HG02981 (cell line): ENCODE measurements around the gene ANKFY1.
"Not testable (repeated sequence)": the region's sequence is repeated elsewhere in the genome, so short reads cannot be mapped to it uniquely, and the experiment has no call there.

Experiments used
- ATAC-seq: cut with Tn5 transposase; IDR thresholded peaks from one replicate; pipeline ENCODE4 v1.9.1; 2021; ENCODE audit warnings: mild to moderate bottlenecking, moderate library complexity; ENCODE audit not compliant: unreplicated experiment

The ANKFY1 gene

GRCh38 chr17:4157618-4158333, 106.0 kb downstream of the ANKFY1 start:
- no peak for ATAC-seq

DNA sequence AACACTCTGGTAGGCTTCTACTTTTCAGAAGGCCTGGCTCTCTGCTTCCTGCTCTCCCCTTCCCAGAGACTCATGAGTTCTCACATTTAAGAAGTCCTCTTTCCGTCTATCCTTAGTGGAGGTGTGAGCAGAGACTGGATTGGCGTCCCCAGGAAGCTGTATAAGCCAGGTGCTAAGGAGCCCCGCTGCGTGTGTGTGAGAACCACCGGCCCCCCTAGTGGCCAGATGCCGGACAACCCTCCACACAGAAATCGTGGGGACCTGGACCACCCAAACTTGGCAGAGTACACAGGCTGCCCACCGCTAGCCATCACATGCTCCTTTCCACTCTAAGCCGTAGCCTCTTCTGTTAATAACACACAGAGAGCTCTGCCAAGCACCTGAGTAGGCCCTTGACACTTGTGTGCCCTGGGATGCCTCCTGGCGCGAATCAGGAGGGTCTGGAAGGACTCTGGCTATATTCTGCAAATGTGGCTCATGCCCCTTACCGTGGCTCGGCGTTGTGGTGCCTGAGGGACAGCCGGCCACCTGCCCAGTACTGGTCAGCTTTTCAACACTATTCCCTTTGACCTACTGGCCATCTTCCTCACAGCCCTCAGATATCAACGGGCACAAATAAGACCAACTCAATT, 106.9 kb downstream of the ANKFY1 start:
- no peak for ATAC-seq

DNA sequence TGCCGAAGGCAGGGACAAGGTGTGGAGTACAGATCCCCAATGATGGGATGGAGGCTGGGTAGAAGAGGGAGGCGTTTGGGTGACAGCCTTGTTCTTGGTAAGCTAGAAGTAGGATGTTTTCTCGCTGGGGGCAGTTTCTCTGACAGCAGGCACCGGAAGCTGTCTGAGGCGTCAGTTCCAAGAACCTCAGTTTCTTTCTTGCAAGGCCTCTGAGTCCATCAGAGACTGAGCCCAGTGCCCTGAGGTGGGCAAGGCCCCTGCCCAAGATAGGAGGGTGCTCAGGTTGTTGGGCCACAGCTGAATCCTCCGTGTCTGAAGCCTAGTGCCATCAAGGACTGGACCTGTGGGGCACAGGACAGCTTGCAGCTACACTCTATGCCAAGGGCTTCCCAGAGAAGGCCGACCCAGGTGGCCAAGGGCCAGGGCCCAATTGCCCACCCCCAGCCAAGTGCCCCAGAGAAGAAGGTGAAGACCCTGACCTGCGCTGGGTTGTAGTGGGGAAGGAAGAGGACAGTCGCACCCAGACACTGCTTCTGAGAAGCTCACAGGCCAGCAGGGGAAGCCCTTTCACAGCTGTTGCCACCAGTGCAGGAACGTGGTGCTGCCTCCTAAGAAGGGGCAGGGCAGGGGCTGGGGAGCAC, 107.7 kb downstream of the ANKFY1 start:
- ATAC-seq = no peak

DNA sequence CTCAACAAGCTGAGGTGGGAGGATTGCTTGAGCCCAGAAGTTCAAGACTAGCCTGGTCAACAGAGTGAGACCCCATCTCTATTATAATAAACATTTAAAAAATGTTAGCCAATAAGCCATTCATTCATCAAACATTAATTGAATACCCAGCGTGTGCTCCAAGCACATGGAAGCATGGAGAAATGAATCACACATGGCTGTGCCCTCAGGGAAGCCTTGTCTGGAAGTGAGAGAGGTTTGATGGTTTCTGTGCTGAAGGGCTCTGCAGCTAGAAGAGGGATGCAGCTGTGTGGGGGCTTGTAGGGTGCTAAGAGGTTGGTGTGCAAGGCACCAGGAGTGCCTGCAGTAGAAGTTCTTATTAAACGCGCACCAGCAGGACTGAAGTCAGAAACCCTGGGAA, 109.6 kb downstream of the ANKFY1 start:
- ATAC-seq = no peak

DNA sequence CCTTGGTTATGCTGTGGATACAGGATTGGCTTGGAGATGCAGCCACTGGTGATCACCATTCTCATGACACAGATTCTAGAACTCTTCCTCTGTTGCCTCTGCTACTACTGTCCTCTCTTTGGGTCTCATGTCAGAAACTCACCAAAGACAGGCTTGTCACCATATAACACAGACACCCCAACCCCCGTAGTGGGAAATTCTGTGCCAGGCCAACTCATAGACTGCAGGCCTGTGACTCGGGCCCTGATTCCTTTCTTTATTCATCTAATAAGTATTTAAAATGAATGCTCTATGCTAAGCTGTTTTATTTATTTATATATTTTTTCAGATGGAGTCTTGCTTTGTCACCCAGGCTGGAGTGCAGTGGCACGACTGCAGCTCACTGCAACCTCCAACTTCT, 111.3 kb downstream of the ANKFY1 start:
- ATAC-seq = no peak

GRCh38 chr17:4150096-4150495, 113.7 kb downstream of the ANKFY1 start:
- ATAC-seq = no peak

DNA sequence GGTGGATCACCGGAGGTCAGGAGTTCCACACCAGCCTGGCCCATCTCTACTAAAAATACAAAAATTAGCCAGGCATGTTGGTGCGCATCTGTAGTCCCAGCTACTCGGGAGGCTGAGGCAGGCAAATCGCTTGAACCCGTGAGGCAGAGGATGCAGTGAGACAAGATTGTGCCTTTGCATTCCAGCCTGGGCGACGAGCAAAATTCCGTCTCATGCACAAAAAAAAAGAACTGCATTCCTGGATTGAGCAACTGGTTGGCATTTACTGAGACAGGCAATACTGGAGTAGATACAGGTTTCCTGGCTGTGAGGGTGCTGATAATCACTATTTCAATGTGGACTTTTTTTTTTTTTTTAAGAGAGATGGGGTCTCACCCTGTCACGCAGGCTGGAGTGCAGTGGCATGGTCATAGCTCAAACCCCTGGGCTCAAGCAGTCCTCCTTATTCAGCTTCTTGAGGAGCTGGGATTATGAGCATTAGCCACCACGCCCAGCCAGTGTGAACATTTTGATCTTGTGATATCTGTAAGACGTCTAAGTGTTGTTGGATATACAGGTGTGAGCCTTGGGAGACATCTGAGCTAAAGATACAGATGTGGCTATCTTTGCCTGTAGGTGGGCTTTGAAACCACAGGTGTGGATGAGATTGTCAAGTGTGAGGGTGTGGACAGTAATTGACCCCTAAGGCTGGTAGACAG, 115.0 kb downstream of the ANKFY1 start:
- no peak for ATAC-seq

- no peak for ATAC-seq
Observed at GRCh38 chr17:4147751-4148310, 115.9 kb downstream of the ANKFY1 start.

- ATAC-seq = no peak
Observed at GRCh38 chr17:4146641-4147040, 117.1 kb downstream of the ANKFY1 start.

GRCh38 chr17:4144422-4144747, 119.4 kb downstream of the ANKFY1 start:
- no peak for ATAC-seq

DNA sequence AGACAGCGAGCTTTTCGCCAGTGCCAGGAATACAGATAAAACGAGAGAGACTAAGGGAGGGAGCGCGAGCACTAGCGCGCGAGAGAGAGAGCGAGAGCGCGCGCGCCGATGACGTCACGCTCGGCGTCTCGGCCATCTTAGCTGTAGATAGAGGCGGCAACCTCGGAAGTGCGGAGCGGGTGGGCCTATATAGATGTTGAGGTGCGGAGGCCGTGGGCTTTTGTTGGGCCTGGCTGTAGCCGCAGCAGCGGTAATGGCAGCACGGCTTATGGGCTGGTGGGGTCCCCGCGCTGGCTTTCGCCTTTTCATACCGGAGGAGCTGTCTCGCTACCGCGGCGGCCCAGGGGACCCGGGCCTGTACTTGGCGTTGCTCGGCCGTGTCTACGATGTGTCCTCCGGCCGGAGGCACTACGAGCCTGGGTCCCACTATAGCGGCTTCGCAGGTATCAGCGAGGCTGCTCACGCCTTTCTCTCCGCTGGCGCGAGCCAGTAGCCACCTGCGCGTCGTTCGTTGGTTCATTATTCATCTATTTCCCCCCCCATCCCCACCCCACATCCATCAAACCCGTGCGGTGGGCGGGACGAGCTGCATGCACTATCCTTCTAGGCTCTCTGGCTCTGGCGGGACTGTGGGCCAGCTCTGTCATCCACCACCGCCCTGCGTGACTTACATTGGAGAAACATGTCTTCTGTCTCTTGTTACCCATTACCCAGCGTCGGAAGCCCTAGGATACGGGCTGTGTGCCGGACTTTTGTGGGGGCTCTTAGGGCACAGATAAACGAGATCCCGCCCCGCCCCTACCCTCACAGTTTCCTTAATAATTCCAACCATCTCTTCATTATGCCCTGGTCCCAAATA, 120.0 kb downstream of the ANKFY1 start:
- ATAC-seq = peak; percentile 62

DNA sequence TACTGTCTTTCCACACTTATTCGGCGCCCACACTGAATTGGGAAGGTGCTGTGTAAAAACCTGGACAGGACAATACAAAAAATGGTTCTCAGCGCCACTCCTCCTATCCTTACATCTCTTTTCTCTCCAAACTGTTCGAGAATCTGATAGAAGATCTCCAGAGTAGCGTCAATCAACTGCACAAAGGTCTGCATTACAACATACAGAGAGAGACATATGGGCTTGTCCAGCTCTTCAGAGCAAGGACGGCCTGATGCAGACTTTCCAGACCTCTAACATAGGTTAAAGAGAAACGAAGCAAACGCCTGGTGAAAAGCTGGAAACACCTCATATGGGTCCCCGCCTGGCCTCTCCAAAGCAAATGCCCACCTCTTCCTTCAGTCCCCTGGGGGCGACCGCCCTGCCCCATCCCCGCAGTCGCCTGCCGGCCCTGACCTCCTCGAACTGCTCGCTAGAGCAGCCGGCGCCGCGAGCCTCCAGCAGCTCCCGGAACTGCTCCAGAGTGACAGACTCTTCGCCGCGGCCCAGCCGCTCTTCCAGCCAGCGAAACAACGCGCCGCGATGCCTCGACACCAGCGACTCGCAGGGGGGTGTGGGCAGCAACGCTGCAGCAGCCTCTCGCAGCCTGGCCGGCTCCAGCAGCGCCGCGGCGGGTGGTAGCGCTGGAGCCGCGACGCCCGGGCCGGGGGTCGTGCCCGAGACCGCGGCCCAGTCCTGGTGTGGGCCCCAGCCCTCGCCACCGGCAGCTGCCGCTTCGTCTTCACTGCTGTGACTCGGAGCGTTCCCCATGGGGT, 121.5 kb downstream of the ANKFY1 start:
- peak; percentile 16 for ATAC-seq

DNA sequence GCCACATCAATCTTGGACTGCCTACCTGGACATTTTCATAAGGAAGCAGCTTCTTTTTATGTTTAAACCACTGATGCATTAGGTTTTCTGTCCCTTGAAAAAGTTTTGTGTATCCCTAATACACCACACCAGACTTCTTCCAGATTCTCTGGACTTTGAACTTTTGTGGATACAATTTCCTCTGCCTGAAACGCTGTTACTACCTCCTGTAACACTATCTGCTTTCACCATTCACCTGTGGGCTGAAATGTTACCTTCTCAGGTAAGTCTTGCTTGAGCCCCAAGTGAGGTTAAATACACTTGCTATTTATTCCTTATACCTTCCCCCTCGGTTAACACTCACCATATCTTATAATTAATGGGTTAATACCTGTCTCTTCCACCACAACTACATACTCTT, 123.7 kb downstream of the ANKFY1 start:
- ATAC-seq = no peak

DNA sequence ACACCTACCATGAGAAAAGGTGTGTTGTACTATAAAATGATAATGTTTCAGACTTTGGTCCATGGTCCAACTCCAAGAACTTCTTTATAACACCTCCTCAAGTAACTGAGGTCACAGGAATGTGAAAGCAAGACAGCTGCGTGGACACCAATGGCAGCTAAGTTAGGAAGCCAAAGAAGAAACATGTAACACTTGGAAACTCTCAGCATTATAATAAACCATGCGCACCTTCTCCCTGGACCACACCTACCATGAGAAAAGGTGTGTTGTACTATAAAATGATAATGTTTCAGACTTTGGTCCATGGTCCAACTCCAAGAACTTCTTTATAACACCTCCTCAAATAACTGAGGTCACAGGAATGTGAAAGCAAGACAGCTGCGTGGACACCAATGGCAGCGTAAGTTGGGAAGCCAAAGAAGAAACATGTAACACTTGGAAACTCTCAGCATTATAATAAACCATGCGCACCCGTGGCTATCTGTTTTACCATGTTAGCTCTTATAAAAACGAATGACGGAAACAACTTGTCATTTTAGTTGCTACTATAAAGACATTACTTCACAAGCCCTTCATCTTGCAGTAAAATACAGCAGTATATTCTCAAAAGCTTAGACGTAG, 124.8 kb downstream of the ANKFY1 start:
- not testable (repeated sequence) for ATAC-seq

GRCh38 chr17:4136373-4136772, 127.4 kb downstream of the ANKFY1 start:
- no peak for ATAC-seq

GRCh38 chr17:4135489-4135888, 128.3 kb downstream of the ANKFY1 start:
- ATAC-seq = no peak

- ATAC-seq = no peak
Observed at GRCh38 chr17:4134721-4135120, 129.1 kb downstream of the ANKFY1 start.

- ATAC-seq = no peak
Observed at GRCh38 chr17:4130715-4131114, 133.1 kb downstream of the ANKFY1 start.

GRCh38 chr17:4127555-4127954, 136.2 kb downstream of the ANKFY1 start:
- no peak for ATAC-seq
